ENCODE results near the gene PNKD.

PNKD gene

GRCh38 chr2:218261423-218262236, 8.7 kb upstream of the PNKD start:
- no peak for TF ChIP-seq CTCF (conservative IDR thresholded peaks at IDR 0.05)
- TF ChIP-seq ZFX (IDR thresholded peaks at IDR 0.05): no peak
- H3K27ac ChIP-seq: no peak overlapping the region

- no peak for TF ChIP-seq ZFX (IDR thresholded peaks at IDR 0.05)
- TF ChIP-seq CTCF (conservative IDR thresholded peaks at IDR 0.05): no peak
- H3K27ac ChIP-seq: no peak overlapping the region
Measured at GRCh38 chr2:218262237-218262600, 8.1 kb upstream of the PNKD start.

GRCh38 chr2:218262631-218263586, 7.4 kb upstream of the PNKD start:
- no peak overlapping the region for H3K27ac ChIP-seq
- TF ChIP-seq CTCF (conservative IDR thresholded peaks at IDR 0.05) (no peak), ZFX (IDR thresholded peaks at IDR 0.05) (no peak)

- TF ChIP-seq ZFX (IDR thresholded peaks at IDR 0.05) (no peak), CTCF (conservative IDR thresholded peaks at IDR 0.05) (no peak)
- no peak overlapping the region for H3K27ac ChIP-seq
Measured at GRCh38 chr2:218263817-218264641, 6.3 kb upstream of the PNKD start.

- no peak overlapping the region for H3K27ac ChIP-seq
- no peak for TF ChIP-seq CTCF (conservative IDR thresholded peaks at IDR 0.05)
- TF ChIP-seq ZFX (IDR thresholded peaks at IDR 0.05): no peak
Measured at GRCh38 chr2:218264773-218265561, 5.4 kb upstream of the PNKD start.

GRCh38 chr2:218265626-218266025, 4.7 kb upstream of the PNKD start:
- H3K27ac ChIP-seq: no peak overlapping the region
- no peak for TF ChIP-seq CTCF (conservative IDR thresholded peaks at IDR 0.05)
- no peak for TF ChIP-seq ZFX (IDR thresholded peaks at IDR 0.05)

Measured in C4-2B (cell line).